RWPE1 (cell line): ENCODE results near the gene EMC8.
A peak's percentile ranks its signal among the peaks of the same experiment; 100 is the strongest.
"Not testable (repeated sequence)": the region's sequence is repeated elsewhere in the genome, so short reads cannot be mapped to it uniquely, and the experiment has no call there.

ENCODE experiments used
- CTCF ChIA-PET: fragments of 350-600 bp; sonication (Branson Sonifier 250); formaldehyde crosslinking; extraction: SDS; loops from one replicate; lab custom pipeline; 2021; lab: Yijun Ruan, JAX
- POLR2A ChIA-PET: fragments of 400-600 bp; formaldehyde crosslinking; extraction: SDS; loops from one replicate; lab custom pipeline; 2020; ENCODE audit warnings: antibody characterized with exemption; ENCODE audit not compliant: low non-redundant PET; lab: Yijun Ruan, JAX
- DNase-seq: peaks from one replicate; pipeline ENCODE4 v3.0.0; 2012; ENCODE audit warnings: low spot score
- H3K27ac ChIP-seq: fragments of 450-650 bp; 2 replicates; pipeline ENCODE4 v1.5.1; 2017
- TF ChIP-seq, protein P1 (sequence below): fragments of 450-650 bp; conservative IDR thresholded peaks from 2 replicates; pipeline ENCODE4 v1.5.1; 2017; ENCODE audit warnings: low read depth, mild to moderate bottlenecking

Gene EMC8

GRCh38 chr16:85808926-85809325, 9.6 kb upstream of the EMC8 start:
- DNase-seq = no peak
- POLR2A ChIA-PET = no interaction called here
- CTCF ChIA-PET = interaction anchor here (1.7 kb wide), 1 partner anchor 12 kb away, joined by 6 read pairs; no protein-coding TSS in a partner anchor
- no peak overlapping the region for H3K27ac ChIP-seq
- TF ChIP-seq, protein P1, sequence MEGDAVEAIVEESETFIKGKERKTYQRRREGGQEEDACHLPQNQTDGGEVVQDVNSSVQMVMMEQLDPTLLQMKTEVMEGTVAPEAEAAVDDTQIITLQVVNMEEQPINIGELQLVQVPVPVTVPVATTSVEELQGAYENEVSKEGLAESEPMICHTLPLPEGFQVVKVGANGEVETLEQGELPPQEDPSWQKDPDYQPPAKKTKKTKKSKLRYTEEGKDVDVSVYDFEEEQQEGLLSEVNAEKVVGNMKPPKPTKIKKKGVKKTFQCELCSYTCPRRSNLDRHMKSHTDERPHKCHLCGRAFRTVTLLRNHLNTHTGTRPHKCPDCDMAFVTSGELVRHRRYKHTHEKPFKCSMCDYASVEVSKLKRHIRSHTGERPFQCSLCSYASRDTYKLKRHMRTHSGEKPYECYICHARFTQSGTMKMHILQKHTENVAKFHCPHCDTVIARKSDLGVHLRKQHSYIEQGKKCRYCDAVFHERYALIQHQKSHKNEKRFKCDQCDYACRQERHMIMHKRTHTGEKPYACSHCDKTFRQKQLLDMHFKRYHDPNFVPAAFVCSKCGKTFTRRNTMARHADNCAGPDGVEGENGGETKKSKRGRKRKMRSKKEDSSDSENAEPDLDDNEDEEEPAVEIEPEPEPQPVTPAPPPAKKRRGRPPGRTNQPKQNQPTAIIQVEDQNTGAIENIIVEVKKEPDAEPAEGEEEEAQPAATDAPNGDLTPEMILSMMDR = no peak

DNA sequence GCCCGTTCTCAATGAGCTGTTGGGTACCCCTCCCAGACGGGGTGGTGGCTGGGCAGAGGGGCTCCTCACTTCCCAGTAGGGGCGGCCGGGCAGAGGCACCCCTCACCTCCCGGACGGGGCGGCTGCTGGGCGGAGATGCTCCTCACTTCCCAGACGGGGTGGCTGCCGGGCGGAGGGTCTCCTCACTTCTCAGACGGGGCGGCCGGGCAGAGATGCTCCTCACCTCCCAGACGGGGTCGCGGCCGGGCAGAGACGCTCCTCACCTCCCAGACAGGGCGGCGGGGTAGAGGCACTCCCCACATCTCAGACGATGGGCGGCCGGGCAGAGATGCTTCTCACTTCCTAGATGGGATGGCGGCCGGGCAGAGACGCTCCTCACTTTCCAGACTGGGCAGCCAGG, 8.8 kb upstream of the EMC8 start:
- POLR2A ChIA-PET, CTCF ChIA-PET, H3K27ac ChIP-seq, DNase-seq: not testable (repeated sequence)

GRCh38 chr16:85807340-85807739, 8.0 kb upstream of the EMC8 start:
- CTCF ChIA-PET, DNase-seq, POLR2A ChIA-PET, H3K27ac ChIP-seq: not testable (repeated sequence)

DNA sequence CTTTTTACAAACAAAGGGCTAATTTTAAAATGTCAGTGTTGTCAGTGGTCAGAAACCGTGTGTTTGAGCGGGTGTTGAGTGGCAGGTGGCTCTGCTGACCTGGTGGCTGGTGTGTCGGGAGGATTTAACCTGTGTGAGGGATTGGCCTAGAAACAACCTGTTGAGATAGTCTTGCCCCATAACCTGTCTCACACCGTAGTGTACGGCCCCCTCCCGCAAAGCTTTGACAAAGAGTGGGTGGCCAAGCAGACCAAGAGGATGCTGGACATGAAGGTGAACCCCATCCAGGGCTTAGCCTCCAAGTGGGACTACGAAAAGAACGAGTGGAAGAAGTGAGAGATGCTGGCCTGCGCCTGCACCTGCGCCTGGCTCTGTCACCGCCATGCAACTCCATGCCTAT, 7.2 kb upstream of the EMC8 start:
- POLR2A ChIA-PET = no interaction called here
- H3K27ac ChIP-seq = no peak overlapping the region
- CTCF ChIA-PET = no interaction called here
- no peak for DNase-seq
- TF ChIP-seq, protein P1 = no peak

- TF ChIP-seq, protein P1 = no peak
- H3K27ac ChIP-seq = no peak overlapping the region
- no peak for DNase-seq
- ChIA-PET CTCF (interaction anchor here (1.2 kb wide), 1 partner anchor 714 kb away, joined by 3 read pairs; no protein-coding TSS in a partner anchor), POLR2A (no interaction called here)
These were observed 6.2 kb upstream of the EMC8 start for GRCh38 chr16:85805442-85806045.

- TF ChIP-seq, protein P1 = no peak
- POLR2A ChIA-PET = interaction anchor here (0.6 kb wide), 1 partner anchor 514 kb away, joined by 5 read pairs; no protein-coding TSS in a partner anchor
- no peak overlapping the region for H3K27ac ChIP-seq
- CTCF ChIA-PET = no interaction called here
- no peak for DNase-seq
These were observed 4.2 kb upstream of the EMC8 start for GRCh38 chr16:85803570-85803969.

GRCh38 chr16:85800321-85800669, 951 bp upstream of the EMC8 start:
- TF ChIP-seq, protein P1 = no peak
- ChIA-PET POLR2A (no interaction called here), CTCF (interaction anchor here (0.7 kb wide), 1 partner anchor 71 kb away, joined by 3 read pairs; no protein-coding TSS in a partner anchor)
- H3K27ac ChIP-seq = peak overlapping the region; percentile 86
- DNase-seq = no peak
